NCI-H748 (cell line): ENCODE measurements around the gene STK10.

Experiments used
- DNase-seq: peaks from one replicate; lab custom pipeline; 2025; ENCODE audit not compliant: unreplicated experiment; lab: John Stamatoyannopoulos, UW

The STK10 gene

DNA sequence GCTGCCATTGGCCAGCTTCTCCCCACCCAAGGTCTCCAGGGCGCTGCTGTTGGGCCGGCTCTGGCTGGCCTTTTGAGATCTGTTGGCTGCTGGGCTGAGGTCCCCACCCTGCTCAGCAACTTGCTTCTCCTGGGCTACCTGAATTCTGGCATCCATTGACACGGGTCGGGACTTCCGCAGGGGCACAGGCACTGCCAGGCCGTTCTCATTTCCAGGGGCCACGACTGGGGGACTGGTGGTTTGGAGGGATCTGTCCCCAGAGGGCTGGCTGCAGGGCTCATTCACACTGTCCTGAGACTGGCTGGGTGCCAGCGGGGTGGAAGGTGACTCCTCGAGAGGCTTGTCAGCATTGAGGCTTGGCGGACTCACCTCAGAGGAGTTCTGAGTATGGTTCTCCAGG is 94.5 kb downstream of the STK10 start:
- no peak for DNase-seq

DNA sequence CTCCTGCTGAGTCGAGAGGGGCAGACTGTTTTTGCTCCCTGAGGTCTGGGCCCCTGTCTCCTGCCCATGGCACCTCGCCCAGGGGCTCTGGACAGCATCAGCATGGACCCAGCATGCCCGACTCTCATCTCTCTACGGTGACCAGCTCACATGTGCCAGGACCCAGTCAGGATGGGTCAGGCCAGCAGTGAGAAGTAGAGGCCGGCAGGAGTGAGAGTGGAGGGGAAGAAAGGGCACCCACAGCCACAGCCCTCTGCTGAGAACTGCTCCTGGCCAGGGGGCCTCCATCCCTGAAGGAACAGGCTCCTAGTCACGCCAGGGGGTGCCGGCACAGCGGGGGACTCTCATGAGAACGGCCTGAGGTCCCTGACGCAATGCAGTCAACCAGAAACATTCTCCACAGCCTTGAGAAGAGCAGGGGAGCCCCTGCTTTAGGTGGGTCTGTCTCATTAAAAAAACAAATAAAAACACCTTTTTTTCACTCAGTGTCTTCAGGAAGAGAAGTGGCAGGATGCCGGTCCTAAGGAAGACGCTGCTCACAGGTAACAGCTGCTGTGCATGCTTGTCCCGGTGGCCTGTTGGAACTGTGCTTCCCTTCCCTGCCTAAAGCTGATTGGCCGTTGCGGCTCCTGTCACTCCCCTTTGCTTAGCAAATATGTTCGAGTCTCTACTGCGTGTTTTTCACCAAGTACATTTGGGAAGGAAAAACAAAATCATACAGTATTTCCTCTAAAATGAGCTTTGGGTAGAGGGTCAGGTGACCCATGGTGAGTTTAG is 95.9 kb downstream of the STK10 start:
- no peak for DNase-seq

DNA sequence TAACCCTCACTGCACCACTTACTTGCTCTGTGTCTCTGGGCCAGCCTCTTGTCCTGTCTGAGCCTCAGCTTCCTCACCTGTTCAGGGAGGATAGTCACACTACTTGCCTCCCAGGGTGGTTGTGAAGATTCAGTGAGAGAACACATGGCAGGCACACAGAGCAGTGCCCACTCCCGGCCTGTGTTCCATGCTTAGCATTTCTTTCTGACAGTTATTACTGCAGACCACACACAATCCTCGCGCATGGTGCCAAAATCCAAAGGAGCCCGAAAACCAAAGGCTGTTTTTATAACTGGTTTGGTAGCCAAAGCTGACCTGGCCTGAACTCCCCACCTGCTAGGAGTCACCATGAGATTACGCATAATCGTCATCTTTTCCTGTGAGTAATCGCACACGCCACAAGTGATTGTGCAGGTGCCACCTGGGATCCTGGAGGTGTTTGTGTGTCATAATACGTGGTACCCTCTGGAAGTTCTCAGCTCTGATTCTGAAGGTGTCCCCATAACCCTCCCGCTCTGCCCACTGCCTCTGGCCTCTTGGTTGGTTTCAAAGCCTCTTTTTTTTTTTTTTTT is 97.0 kb downstream of the STK10 start:
- DNase-seq = no peak

DNA sequence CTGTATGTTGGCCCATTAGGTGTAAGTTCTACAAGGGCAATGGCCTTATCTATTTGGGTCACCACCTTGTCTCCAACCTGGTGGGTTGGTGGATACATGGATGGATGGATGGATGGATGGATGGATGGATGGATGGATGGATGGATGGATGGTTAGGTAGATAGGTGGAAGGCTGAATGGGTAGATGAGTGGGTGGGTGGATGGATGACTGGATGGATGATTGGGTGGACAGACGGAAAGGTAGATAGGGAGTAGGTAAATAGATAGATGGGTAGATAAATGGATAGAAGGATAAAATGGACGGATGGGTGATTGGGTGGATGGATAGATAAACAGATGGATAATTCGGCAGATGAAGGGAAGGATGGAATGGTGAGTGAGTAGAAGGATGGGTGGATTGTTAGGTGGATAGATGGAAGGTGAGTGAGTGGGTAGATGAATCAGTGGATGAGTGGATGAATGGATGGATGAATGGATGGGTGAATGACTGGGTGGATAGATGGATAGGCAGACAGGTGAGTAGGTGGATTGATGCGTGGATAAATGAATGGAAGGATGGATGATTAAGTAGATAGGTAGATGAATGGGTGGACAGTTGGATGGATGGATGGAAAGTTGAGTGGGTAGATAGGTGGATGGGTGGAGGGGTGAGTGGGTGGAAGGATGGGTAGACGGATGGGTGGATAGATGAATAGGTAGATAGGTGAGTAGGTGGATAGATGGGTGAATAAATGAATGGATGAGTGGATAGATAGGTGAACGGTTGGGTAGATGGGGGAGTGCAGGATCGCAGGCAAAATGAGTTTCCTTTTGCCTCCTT is 98.5 kb downstream of the STK10 start:
- no peak for DNase-seq

DNA sequence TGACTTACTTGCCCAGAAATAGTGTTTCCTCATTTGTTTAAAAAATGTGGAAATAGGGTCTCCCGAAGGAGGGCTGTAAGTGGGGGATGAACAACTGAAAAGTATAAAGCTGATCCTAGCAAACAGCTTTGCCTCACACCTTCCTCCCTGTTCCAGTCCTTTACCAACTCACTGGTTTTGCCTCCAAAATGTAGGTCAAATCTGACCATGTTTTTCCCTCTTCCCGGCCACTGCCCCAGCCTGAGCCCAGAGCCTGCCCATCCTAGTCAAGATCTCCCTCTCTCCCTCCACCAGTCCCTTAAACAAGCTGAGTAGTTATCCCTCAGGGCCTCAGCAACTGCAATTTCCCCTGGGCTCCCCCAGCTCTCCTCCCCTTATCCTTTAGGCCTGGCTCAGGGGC is 99.2 kb downstream of the STK10 start:
- no peak for DNase-seq

DNA sequence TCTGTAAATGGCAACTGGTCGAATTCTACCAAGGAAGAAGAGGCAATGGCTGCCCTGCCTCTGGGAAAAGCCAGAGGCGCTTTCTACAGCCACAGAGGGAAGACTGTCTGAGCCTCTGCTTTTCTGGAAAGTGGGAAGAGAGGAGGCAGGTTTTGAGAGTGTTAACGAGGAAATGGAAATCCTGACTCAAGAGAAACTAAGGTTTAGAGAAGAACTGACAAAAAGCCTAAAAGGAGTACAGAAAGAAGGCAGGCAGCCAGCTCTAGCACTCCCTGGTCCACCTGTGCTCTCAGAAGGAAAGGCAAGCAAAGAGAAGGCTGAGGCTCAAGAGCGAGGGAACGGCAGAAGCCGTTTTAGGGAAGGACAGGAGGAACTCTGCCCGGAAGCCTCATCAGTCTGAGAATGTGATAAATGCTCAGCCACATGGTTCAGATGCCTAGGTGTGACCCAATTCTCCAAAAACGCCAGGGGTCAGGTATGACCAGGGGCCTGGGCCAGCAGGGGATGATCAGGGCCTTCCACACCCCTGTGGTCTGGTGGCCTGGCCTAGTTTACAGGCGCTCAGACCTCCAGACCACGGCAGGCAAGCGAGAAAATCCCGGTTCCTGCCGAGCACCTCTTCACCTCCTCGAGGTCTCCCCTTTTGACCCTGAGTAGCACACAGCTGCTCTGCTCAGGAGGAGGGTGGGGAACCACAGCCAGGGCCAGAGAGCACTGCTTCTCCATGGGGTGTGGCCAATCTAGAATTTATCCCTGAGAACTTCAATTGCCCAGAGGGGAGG is 101.6 kb downstream of the STK10 start:
- no peak for DNase-seq

DNA sequence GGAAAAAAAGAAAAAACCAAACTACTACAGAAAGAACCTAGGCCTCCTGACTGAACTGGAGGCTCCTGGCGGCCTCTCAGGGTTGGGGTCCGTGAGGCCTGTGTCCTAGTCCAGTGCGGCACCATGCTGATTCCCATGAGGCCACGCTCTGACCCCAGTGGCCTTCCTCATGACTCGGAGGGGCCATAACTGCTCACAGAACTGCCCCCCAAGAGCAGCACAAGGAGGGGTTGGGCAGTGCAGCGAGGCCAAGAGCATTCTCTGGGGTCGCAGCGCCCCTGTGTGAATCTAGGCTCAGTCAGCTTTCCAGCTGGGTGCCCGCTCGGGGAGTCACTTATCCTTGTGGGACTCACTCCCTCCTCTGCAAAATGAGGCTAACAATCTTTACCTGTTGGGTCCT is 102.3 kb downstream of the STK10 start:
- no peak for DNase-seq

DNA sequence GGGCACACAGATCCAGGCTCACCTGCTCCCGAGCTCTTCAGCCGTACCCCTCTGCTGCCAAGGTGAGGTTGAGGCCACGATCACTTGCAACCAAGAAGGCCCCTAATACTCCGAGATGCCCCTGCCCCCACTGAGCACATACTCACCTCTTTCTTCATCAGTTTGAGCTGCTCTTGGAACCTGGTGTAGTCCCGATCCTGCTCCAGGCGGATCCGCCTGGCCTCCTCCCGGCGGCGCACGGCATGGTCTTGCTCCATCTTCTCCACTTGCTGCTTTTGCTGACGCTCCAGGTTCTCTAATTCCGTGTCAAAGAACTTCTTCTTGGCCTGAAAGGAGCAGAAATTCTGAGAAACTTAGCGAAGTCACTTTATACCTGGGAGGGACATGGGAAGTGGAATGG is 105.8 kb downstream of the STK10 start:
- no peak for DNase-seq

DNA sequence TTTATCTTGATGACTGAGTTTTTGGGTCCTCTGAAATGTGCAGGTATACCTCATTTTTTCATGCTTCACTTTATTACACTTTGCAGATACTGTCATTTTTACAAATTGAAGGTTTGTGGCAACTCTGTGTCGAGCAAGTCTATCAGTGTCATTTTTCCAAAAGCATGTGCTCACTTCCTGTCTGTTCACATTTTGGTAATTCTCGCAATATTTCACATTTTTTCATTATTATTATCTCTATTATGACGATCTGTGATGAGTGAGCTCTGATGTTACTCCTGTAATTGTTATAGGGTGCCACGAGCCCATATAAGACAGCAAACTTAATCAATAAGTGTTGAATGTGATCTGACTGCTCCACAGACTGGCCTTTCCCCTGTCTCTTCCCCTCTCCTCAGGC is 108.1 kb downstream of the STK10 start:
- no peak for DNase-seq

DNA sequence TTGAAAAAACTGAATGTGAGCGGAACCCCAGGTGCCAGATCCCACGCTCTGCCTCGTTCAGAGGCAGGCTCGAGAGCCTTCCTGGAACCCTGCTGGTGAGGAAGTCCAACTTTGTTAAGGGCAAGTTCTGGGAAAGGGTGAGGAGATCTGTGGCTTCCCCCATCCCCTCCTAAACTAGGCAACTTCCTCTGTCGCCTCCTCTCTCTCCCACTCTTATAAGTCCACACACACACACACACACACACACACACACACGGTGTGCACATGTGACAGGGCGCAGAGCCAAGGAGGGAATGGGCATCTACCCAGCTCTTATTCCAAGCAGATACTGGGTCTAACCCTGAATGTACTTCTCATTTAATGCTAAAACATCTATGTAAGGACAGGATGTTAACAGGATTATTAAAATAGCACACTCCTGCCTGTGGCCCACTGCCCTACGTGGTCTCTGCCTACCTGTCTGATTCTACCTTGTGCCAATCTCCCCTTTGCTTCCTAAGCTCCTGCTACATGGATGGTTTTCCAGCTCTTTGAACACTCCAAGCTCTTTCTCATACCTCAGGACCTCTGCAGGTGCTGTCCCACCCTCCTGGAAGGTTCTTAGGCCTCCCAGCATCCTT is 109.2 kb downstream of the STK10 start:
- DNase-seq = no peak

DNA sequence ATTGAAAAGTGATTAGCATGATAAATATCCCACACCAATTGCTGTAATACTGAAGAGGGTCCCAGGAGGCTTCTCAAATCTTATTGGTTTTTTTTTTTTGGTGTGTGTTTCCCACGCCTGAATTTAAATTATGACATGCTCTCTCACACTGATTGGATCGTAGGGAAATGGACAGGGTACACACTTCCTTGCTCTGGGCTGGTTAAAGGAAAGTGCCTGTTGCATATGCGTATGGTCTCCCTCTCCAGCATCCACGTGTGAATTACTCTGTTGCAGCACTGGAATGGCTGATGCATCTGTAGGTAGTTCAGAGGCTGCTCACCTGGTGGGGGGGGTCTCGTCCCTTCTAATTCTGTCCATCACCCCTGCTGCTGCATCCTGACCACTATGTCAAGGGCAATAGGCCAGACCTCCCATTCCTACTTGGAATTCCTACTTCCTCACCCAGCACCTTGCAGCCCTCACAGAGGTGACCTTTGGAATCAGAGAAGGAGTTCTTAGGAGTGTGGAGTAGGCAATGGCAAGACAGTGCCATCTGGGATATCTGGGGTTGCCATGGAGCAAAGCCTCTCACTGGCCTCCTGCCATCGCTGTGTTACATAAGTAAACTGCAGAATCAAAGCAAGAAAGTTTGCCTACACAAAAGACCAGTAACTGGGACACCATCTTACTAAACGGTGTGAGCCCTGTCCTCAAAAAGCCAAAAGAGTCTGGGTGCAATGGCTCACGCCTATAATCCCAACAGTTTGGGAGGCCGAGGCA is 110.2 kb downstream of the STK10 start:
- no peak for DNase-seq

DNA sequence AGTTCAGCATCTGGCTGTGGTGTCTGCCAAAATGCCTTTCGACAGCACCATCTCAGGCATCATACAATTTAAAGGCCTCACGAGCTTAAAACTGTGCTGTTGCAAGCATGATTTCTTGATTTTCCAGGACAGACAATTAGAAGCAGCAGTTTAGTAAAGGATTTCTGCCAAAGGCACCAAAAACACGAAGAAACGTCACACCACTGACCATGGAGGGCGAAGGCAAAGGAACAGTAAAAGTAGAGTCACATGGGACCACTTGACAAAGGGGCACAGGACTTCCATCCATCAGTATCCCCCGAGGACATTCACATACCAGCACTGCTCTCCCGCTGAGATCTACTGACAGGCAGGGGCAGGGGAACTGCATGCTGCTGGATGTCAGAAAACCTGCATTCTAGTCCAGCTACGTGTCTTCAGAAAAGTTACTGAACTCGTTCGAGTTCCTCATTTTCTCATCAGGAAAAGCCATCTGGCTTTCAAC is 111.2 kb downstream of the STK10 start:
- no peak for DNase-seq

DNA sequence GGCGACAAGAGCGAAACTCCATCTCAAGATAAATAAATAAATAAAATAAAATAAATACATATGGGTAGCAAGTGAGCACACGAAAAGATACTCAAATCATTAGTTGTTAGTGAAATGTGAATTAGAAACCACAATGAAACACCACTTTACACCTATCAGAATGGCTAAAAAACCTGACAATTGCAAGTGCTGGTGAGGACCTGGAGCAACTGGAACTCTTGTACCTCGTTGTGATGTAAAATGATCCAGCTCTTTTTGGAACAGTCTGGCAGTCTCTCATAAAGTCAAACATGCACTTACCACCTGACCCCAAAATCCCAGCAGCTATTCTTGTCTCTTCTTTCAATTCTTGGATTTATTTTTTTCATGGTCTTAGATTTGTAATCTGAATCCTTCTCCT is 112.4 kb downstream of the STK10 start:
- DNase-seq = no peak

DNA sequence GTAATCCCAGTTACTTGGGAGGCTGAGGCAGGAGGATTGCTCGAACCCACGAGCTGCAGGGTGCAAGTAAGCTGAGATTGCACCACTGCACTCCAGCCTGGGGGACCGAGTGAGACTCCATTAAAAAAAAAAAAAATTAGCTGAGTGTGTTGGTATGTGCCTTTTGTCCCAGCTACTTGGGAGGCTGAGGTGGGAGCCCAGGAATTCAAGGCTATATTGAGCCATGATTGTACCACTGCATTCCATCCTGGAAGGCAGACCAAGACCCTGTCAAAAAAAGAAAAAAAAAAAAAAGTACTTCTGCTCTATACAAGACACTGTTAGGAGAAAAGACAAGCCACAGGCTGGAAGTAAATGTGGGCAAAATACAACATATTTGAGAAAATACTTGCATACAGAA is 113.1 kb downstream of the STK10 start:
- no peak for DNase-seq

DNA sequence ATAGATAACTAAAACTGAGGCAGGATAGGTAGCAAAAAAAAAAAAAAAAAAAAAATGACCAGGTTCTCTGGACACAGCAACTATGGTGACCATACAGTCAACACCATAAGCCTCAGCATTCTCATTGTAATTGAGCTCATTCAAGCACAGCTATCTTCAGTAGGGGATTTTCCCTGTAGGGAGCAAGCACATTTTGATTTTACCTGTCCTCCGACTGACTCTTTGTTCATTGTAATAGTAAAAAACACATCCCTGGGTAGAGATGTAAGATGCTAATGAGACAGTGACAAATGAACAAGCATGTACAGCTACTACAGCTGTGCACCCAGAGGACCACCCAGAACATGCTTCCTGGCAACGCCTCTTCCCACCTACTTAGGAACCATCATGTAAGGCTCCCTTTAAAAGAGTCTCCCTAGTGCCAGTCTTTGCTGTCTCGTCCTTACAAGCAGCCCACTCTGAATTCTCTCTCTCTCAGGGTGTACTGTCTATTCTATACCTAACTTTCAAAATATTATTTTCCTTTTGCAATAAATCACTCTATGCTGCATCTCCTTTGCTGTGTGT is 116.6 kb downstream of the STK10 start:
- no peak for DNase-seq

DNA sequence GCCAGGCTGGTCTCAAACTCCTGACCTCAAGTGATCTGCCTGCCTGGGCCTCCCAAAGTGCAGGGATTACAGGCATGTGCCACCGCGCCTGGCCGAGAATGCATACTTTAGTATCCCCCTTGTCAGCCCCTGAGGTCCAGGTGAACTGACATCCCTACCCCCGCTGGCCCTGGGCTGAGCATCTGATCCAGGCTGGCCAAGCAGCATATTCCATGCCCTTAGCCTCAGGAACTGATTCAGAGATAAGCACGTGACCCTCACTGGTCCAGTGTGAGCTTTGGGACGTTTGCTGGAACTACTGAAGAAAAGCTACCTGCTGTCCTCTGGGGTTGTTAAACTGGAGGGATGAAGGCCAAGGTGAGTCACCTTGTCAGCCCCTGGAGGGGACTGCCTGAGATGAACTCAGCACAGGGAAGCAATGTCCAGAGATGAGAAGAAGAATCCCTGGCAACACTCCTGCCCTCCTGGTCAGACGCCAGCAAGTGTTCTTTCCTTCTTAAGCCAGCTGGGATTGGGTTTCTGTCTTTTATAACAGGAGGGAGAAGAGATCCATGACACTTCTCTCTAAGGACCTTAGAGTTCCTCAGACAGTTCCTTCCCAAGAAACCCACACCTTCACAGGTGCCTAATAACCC is 122.5 kb downstream of the STK10 start:
- DNase-seq = no peak

DNA sequence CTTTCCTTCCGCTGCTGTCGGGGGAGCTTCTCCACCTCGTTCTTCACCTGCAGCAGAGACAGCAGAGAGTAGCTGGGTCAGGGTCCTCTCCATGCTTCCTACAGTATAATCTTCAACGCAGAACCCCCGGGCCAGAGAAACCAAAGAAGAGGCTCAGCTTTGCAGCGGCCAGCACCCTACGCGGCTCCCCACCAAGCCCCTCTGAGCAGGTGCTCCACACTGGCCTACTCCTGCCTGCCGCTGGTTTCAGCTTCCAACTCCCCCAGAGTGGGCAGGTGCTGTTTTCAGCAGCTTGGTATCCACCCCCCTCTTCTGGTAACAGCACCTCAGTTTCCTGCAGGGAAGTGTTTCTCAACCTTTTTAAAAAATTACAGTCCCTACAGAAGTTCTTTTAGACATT is 123.3 kb downstream of the STK10 start:
- DNase-seq = no peak

DNA sequence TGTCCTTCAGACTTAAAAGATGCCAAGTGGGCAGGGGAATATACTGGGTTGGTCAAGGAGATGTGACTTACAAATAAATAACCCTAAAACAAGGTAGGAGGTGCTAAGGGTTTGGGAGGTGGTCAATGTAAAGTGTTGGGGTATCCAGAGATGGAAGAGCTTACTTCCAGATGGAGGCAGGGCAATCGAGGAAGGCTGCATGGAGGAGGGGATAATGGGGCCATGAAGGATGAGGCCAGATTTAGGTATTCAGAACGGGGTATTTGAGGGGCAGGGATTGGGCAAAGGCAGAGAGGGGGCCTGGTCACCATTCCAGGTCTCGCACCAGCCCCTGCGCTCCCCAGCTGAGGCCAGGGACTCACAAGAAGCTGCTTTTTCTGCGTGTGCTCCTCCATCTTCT is 123.7 kb downstream of the STK10 start:
- no peak for DNase-seq
